ENCODE measurements around the gene ABCC10. TPM values are rescaled to one million over a fixed set of nuclear protein-coding genes. Genes with fewer than 3 reads are reported as not detected.

The ABCC10 gene
- polyA plus RNA-seq, 3 donors, result 7.6 to 32.8 (median 10.2) TPM

DNA sequence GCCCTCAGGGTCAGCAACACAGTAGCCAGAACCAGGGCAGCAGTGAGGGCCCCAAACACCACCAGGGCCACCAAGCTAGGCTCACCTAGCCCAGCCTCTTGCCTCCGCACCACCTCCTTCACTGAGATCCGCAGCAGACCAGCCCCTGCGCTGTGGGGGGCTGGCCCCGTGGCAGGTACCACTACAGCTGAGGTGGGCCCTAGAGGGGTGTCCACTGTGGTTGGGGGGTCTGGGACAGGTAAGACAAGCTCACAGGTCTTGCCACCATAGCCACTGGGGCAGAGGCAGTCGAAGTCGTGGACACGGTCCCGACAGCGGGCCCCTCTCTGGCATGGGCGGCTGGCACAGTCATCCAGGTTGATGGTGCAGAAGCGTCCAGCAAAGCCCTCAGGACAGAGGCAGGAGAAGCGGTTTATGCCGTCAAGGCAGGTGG lies 23.4 kb downstream of the ABCC10 start:
- H3K36me3 ChIP-seq (replicated peaks in 1 of 2; ENCODE audit: control insufficient read depth in 1 of 2, insufficient read depth in 2 of 2, low read length in 2 of 2), result peaks cover 64 to 76% of the 10 kb centered on the region in 2 donors
- peaks cover 76 to 84% of the 10 kb centered on the region in 2 donors for H3K36me3 Mint-ChIP-seq
- intact Hi-C loops (cut with micrococcal nuclease), result no loop called here

GRCh38 chr6:43451348-43451747 lies 24.0 kb downstream of the ABCC10 start:
- Histone ChIP-seq H3K36me3 (replicated peaks in 1 of 2; ENCODE audit: control insufficient read depth in 1 of 2, insufficient read depth in 2 of 2, low read length in 2 of 2) (peaks cover 58 to 69% of the 10 kb centered on the region in 2 donors), H3K9me3 (replicated peaks in 1 of 2; ENCODE audit: control insufficient read depth in 1 of 2, insufficient read depth in 1 of 2, low read length in 2 of 2) (no peaks in the 10 kb centered on the region), H4K20me1 (ENCODE audit: insufficient read depth, low read length) (no peaks in the 10 kb centered on the region), H3K4me1 (ENCODE audit: control insufficient read depth in 1 of 2, insufficient read depth in 2 of 2, low read length in 2 of 2) (peaks cover 12 to 20% of the 10 kb centered on the region in 2 donors), H3K79me2 (ENCODE audit: insufficient read depth, low read length) (no peaks in the 10 kb centered on the region), H3K27ac (ENCODE audit: low read depth in 1 of 2, low read length in 2 of 2) (no peak overlapping the region), H3K9ac (ENCODE audit: insufficient read depth, low read length, poor library complexity, severe bottlenecking) (no peak overlapping the region), H2AFZ (ENCODE audit: insufficient read depth, low read depth, low read length, poor library complexity, severe bottlenecking) (no peak overlapping the region), H3K4me3 (replicated peaks in 1 of 3; ENCODE audit: low read depth in 2 of 3, low read length in 3 of 3) (no peak overlapping the region), H3K4me2 (replicated peaks; ENCODE audit: extremely low read depth, low read length, poor library complexity, severe bottlenecking) (no peak overlapping the region), H3K27me3 (ENCODE audit: control insufficient read depth in 2 of 2, insufficient read depth in 2 of 2, low read length in 2 of 2) (peaks cover 8 to 18% of the 10 kb centered on the region in 2 donors)
- intact Hi-C loops (cut with micrococcal nuclease), result no loop called here
- peaks cover 18 to 24% (median 22%) of the 10 kb centered on the region in 3 donors for H3K27me3 Mint-ChIP-seq (ENCODE audit: low read depth in 3 of 3)
- no peak overlapping the region for H3K27ac Mint-ChIP-seq
- H3K4me3 Mint-ChIP-seq, result no peak overlapping the region
- peaks cover 0 to 13% (median 1%) of the 10 kb centered on the region in 7 donors for H3K9me3 Mint-ChIP-seq
- H3K4me1 Mint-ChIP-seq, result peaks cover 14% of the 10 kb centered on the region
- no peak for DNase-seq
- TF ChIP-seq CTCF (IDR thresholded peaks at IDR 0.05), result no peak
- no CpG with 5 or more reads among the region's 4 CpGs for WGBS (ENCODE audit: insufficient coverage)
- peaks cover 75 to 77% of the 10 kb centered on the region in 2 donors for H3K36me3 Mint-ChIP-seq

More for the DNA sequence above, 23.4 kb downstream of the ABCC10 start:
- Mint-ChIP-seq H3K9me3 (peaks cover 0 to 8% (median 0%) of the 10 kb centered on the region in 7 donors), H3K4me3 (no peak overlapping the region), H3K27ac (no peak overlapping the region), H3K27me3 (ENCODE audit: low read depth in 3 of 3) (peaks cover 12 to 18% (median 15%) of the 10 kb centered on the region in 3 donors), H3K4me1 (peaks cover 9% of the 10 kb centered on the region)
- Histone ChIP-seq H3K79me2 (ENCODE audit: insufficient read depth, low read length) (no peaks in the 10 kb centered on the region), H3K4me1 (ENCODE audit: control insufficient read depth in 1 of 2, insufficient read depth in 2 of 2, low read length in 2 of 2) (peaks cover 8 to 15% of the 10 kb centered on the region in 2 donors), H3K27ac (ENCODE audit: low read depth in 1 of 2, low read length in 2 of 2) (no peak overlapping the region), H3K4me3 (replicated peaks in 1 of 3; ENCODE audit: low read depth in 2 of 3, low read length in 3 of 3) (no peak overlapping the region), H2AFZ (ENCODE audit: insufficient read depth, low read depth, low read length, poor library complexity, severe bottlenecking) (no peak overlapping the region), H3K4me2 (replicated peaks; ENCODE audit: extremely low read depth, low read length, poor library complexity, severe bottlenecking) (no peak overlapping the region), H4K20me1 (ENCODE audit: insufficient read depth, low read length) (no peaks in the 10 kb centered on the region), H3K9ac (ENCODE audit: insufficient read depth, low read length, poor library complexity, severe bottlenecking) (no peak overlapping the region), H3K9me3 (replicated peaks in 1 of 2; ENCODE audit: control insufficient read depth in 1 of 2, insufficient read depth in 1 of 2, low read length in 2 of 2) (no peaks in the 10 kb centered on the region), H3K27me3 (ENCODE audit: control insufficient read depth in 2 of 2, insufficient read depth in 2 of 2, low read length in 2 of 2) (peaks cover 2 to 11% of the 10 kb centered on the region in 2 donors)
- TF ChIP-seq CTCF (IDR thresholded peaks at IDR 0.05), result no peak
- WGBS (ENCODE audit: insufficient coverage), result 92% methylated on average over 10 of the region's 13 CpGs
- no peak for DNase-seq
